DOHH2 (cell line): ENCODE data around the gene ZNF862.

Experiments used
- CTCF ChIP-seq: fragments of 200-600 bp; sonication (generic); IDR thresholded peaks from one replicate; pipeline ENCODE4 v1.5.1; 2014; ENCODE audit warnings: antibody characterized with exemption, mild to moderate bottlenecking, low read depth, low read length; ENCODE audit not compliant: poor library complexity, severe bottlenecking
- EZH2phosphoT487 ChIP-seq: fragments of 200-600 bp; sonication (generic); IDR thresholded peaks from 2 replicates; pipeline ENCODE4 v1.6.1; 2017; ENCODE audit warnings: borderline replicate concordance, mild to moderate bottlenecking, antibody characterized with exemption, low read length, moderate library complexity, mixed read lengths

GRCh38 chr7:149833495-149834130, 4.6 kb upstream of the ZNF862 start:
- TF ChIP-seq CTCF (no peak), EZH2phosphoT487 (no peak)
